Measurements from ENCODE around the gene C9orf43. TPM values are rescaled to one million over a fixed set of nuclear protein-coding genes. Genes with fewer than 3 reads are reported as not detected.

Gene C9orf43
- total RNA-seq, 1 donor = 0.21 TPM

DNA sequence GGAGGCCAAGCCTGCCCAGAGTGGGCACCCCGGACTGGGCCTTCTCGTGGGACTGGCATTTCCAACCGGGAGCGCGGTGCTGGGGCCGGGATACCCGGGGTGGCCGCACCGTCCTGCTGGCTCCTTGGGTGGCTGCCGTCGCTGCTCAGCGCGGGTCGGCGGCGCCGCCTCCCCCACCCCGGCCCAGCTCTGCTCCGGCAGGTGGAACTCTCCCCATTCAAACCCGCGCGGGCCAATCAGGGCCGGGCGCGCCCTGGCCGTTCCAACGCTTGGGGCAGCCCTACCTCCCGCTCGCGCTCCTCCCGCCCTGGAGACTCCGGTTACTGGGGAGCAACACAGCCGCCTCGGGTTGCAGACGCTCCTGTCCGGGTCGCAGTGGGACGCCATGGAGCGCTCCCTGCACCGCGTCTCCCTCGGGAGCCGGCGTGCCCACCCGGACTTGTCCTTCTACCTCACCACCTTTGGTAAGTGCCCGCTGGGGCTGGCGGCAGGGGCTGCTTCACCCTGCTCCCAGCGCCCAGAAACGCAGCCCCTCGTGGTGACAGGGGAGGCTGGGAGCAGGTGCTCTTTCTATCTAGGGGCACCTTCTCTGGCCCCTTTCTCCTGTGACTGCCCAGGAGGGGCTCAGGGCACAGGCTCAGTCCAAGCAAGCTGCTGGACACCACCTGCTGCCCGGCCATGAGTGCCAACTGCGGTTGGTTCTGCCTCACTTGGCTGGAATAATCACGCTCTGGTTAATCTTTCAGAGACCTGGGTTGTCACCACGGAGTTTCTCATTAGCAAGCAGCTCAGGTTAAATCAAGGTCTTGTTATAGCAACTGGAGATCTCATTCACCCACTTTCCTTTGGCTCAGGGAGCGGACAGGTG is 53.1 kb downstream of the C9orf43 start, which contains the start of gene RGS3:
TSS of gene RGS3 (plus strand) at position 310 of the 868 bp plus-strand sequence. CDS start at position 386, 76 bp downstream.
- Histone ChIP-seq H3K9me3 (ENCODE audit: low read depth, low read length) (no peaks in the 10 kb centered on the region), H3K4me3 (ENCODE audit: low read length) (no peak within 1 kb of the TSS), H3K27me3 (ENCODE audit: insufficient read depth, low read length) (no peaks in the 10 kb centered on the region), H3K4me1 (ENCODE audit: insufficient read depth, low read length) (no peaks in the 10 kb centered on the region)

DNA sequence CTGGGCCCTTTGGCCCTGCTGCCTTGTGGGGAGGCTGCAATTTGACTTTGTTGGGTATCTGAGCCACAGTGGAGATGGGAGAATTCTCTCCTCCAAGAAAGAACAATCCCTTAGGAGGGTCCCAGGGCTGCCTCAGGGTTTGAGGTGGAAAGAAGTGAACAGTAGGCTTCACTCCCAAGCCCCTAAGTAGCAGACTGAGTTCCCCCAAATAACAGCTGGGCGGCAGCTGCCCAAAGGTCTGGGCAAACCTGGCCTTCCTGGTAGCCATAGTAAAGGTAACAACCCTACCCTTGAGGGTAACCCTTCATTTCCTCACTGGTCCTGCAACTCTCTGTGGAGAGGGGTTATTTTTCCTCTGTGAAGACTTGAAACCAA is 53.7 kb downstream of the C9orf43 start:
- H3K9me3 ChIP-seq (ENCODE audit: low read depth, low read length) = no peaks in the 10 kb centered on the region
- no peaks in the 10 kb centered on the region for H3K4me1 ChIP-seq (ENCODE audit: insufficient read depth, low read length)
- H3K4me3 ChIP-seq (ENCODE audit: low read length) = no peak overlapping the region
- no peaks in the 10 kb centered on the region for H3K27me3 ChIP-seq (ENCODE audit: insufficient read depth, low read length)

DNA sequence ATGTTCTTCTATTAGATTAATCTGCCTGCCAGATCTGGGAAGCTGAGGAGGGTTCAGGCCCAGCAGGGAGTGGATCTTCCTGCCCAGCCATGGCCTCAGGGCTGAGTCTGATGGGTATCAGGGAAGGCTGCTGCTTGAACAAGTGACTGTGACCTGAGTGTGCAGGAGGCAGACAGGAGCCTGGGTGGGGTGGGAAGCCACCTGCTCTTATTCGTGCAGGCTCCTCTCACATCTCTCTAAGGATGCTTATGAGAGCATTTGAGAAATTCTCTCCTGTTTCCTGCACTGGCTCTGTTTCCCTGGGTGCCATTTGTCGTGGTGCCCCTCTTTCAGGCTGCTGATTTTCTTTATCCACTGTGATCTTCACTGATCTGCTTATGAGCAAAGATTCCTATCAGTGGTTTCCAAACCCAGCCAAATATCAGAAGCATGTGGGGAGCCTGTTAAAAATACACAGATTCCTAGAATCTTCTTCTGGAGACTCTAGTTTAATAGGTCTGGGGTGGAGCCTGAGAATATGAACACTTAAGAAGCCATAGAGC is 55.1 kb downstream of the C9orf43 start:
- no peaks in the 10 kb centered on the region for H3K9me3 ChIP-seq (ENCODE audit: low read depth, low read length)
- H3K4me1 ChIP-seq (ENCODE audit: insufficient read depth, low read length) = no peaks in the 10 kb centered on the region
- no peak overlapping the region for H3K4me3 ChIP-seq (ENCODE audit: low read length)
- H3K27me3 ChIP-seq (ENCODE audit: insufficient read depth, low read length) = no peaks in the 10 kb centered on the region

DNA sequence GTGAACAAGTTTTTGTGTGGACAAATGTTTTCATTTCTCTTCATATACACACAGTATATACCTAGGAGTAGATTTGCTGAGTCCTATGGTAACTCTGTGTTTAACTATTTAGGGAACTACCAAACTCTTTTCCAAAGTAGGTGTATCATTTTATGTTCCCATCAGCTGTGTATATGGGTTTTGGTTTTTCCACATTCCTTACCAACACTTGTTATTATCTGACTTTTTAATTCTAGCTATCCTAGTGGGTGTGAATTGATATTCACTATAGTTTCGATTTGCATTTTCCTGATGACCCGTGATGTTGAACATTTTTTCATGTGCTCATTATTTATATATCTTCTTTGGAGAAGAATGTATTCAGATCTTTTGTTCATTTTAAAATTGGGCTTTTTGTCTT is 56.6 kb downstream of the C9orf43 start:
- no peak overlapping the region for H3K4me3 ChIP-seq (ENCODE audit: low read length)
- H3K27me3 ChIP-seq (ENCODE audit: insufficient read depth, low read length) = no peaks in the 10 kb centered on the region
- H3K4me1 ChIP-seq (ENCODE audit: insufficient read depth, low read length) = no peaks in the 10 kb centered on the region
- H3K9me3 ChIP-seq (ENCODE audit: low read depth, low read length) = no peaks in the 10 kb centered on the region

- no peaks in the 10 kb centered on the region for H3K27me3 ChIP-seq (ENCODE audit: insufficient read depth, low read length)
- no peaks in the 10 kb centered on the region for H3K9me3 ChIP-seq (ENCODE audit: low read depth, low read length)
- no peaks in the 10 kb centered on the region for H3K4me1 ChIP-seq (ENCODE audit: insufficient read depth, low read length)
- no peak overlapping the region for H3K4me3 ChIP-seq (ENCODE audit: low read length)
Measured at GRCh38 chr9:113468716-113469448, 58.3 kb downstream of the C9orf43 start.

DNA sequence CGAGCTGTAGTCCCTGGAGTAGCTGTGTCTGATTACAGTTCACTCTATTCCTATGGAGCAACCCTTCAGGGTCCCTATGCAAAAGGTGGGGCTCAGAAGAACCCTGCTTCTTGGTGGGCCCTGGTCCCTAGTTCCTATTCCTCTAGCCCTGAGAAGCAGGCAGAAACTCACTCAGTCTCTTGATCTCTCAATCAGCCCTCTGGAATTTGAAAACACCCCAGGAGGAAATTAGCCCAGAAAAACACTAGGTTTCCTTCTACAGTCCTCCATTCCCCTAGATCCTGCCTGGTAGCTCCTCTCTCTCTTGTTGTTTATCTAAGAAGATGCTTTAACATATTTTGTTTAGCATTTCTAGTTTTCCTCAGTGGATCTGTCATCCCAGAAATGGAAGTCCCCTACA is 60.6 kb downstream of the C9orf43 start:
- no peaks in the 10 kb centered on the region for H3K4me1 ChIP-seq (ENCODE audit: insufficient read depth, low read length)
- H3K4me3 ChIP-seq (ENCODE audit: low read length) = no peak overlapping the region
- H3K27me3 ChIP-seq (ENCODE audit: insufficient read depth, low read length) = no peaks in the 10 kb centered on the region
- no peaks in the 10 kb centered on the region for H3K9me3 ChIP-seq (ENCODE audit: low read depth, low read length)

DNA sequence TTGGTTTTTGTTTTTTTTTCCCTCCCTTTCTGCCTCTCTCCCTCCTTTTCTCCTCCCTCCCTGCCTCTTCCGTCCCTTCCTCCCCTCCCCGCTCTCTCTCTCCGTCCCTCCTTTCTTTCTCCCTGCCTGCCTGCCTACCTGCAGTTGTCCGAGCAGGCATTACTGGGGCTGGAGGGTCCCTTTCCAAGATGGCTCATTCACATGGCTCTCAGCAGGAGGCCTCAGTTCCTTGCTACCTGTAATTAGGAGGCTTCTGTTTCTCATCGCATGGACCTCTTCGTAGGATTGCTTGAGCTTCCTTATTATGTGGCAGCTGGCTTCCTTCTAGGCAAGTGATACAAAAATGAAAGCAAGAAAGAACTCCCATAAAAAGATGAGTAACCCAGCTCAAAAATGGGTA is 61.0 kb downstream of the C9orf43 start:
- H3K9me3 ChIP-seq (ENCODE audit: low read depth, low read length) = no peaks in the 10 kb centered on the region
- no peaks in the 10 kb centered on the region for H3K4me1 ChIP-seq (ENCODE audit: insufficient read depth, low read length)
- H3K4me3 ChIP-seq (ENCODE audit: low read length) = no peak overlapping the region
- no peaks in the 10 kb centered on the region for H3K27me3 ChIP-seq (ENCODE audit: insufficient read depth, low read length)

DNA sequence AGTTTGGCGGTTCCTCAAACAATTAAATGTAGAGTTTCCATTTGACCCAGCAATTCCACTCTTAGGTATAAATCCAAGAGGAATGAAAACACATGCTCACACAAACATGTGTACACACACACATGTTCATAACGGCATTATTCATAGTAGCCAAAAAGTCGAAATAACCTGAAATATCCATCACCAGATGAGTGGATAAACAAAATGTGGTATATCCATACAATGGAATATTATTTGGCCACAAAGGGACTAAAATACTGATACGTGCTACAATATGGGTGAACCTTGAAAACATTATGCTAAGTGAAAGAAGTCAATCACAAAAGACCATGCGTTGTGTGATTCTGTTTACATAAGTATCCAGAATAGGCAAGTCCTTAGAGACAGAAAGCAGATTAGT is 61.7 kb downstream of the C9orf43 start:
- H3K4me3 ChIP-seq (ENCODE audit: low read length) = no peak overlapping the region
- H3K4me1 ChIP-seq (ENCODE audit: insufficient read depth, low read length) = no peaks in the 10 kb centered on the region
- H3K9me3 ChIP-seq (ENCODE audit: low read depth, low read length) = no peaks in the 10 kb centered on the region
- H3K27me3 ChIP-seq (ENCODE audit: insufficient read depth, low read length) = no peaks in the 10 kb centered on the region

- Histone ChIP-seq H3K27me3 (ENCODE audit: insufficient read depth, low read length) (no peaks in the 10 kb centered on the region), H3K9me3 (ENCODE audit: low read depth, low read length) (no peaks in the 10 kb centered on the region), H3K4me3 (ENCODE audit: low read length) (no peak overlapping the region), H3K4me1 (ENCODE audit: insufficient read depth, low read length) (peaks cover 6% of the 10 kb centered on the region)
Measured at GRCh38 chr9:113474360-113475028, 63.9 kb downstream of the C9orf43 start.

- no peaks in the 10 kb centered on the region for H3K9me3 ChIP-seq (ENCODE audit: low read depth, low read length)
Measured at GRCh38 chr9:113475031-113475430, 64.5 kb downstream of the C9orf43 start.

DNA sequence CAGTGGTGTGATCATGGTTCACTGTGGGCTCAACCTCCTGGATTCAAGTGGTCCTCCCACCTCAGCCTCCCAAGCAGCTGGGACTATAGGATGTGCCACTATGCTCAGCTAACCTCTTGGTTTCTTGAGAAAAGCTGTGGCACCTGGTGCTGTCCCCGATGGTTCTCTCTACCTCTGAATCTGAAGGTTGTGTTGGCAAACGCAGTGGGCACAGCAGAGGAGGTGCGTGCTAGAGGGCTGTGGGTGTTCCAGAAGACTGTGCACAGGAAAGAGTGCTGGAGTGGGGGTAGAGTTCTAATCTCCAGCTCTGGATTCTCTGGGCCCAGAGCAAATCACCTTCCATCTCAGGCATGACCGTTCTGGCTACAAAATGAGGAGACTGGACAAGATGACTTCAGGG is 65.4 kb downstream of the C9orf43 start:
- Histone ChIP-seq H3K9me3 (ENCODE audit: low read depth, low read length) (no peaks in the 10 kb centered on the region), H3K27me3 (ENCODE audit: insufficient read depth, low read length) (no peaks in the 10 kb centered on the region), H3K4me3 (ENCODE audit: low read length) (no peak overlapping the region), H3K4me1 (ENCODE audit: insufficient read depth, low read length) (peaks cover 8% of the 10 kb centered on the region)

More at GRCh38 chr9:113475031-113475430, 64.5 kb downstream of the C9orf43 start:
- no peak overlapping the region for H3K4me3 ChIP-seq (ENCODE audit: low read length)
- H3K27me3 ChIP-seq (ENCODE audit: insufficient read depth, low read length) = no peaks in the 10 kb centered on the region
- peaks cover 8% of the 10 kb centered on the region for H3K4me1 ChIP-seq (ENCODE audit: insufficient read depth, low read length)

DNA sequence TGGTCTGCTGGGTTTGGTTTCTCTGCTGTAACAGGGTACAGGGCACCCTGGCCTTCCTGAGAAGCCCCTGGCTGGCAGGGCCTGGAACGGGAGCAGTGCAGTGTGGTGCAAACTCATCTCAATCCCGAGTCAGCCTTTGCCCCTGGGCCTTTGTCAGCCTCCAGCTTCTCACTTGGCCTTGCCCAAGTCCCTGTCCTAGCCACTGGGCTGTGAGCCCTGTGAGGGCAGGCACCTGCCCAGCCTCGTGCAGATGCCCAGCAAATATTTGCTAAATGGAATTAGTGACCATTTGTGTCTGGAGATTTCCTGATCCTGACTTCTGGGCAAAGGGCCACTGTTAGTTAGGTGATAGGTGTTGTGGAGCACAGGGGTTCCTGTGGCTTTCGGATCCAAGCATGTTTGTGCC is 66.0 kb downstream of the C9orf43 start:
- Histone ChIP-seq H3K9me3 (ENCODE audit: low read depth, low read length) (no peaks in the 10 kb centered on the region), H3K27me3 (ENCODE audit: insufficient read depth, low read length) (no peaks in the 10 kb centered on the region), H3K4me3 (ENCODE audit: low read length) (no peak overlapping the region), H3K4me1 (ENCODE audit: insufficient read depth, low read length) (peaks cover 8% of the 10 kb centered on the region)

- H3K4me3 ChIP-seq (ENCODE audit: low read length) = no peak overlapping the region
- H3K9me3 ChIP-seq (ENCODE audit: low read depth, low read length) = no peaks in the 10 kb centered on the region
- H3K27me3 ChIP-seq (ENCODE audit: insufficient read depth, low read length) = no peaks in the 10 kb centered on the region
- peaks cover 8% of the 10 kb centered on the region for H3K4me1 ChIP-seq (ENCODE audit: insufficient read depth, low read length)
Measured at GRCh38 chr9:113477058-113477457, 66.5 kb downstream of the C9orf43 start.

DNA sequence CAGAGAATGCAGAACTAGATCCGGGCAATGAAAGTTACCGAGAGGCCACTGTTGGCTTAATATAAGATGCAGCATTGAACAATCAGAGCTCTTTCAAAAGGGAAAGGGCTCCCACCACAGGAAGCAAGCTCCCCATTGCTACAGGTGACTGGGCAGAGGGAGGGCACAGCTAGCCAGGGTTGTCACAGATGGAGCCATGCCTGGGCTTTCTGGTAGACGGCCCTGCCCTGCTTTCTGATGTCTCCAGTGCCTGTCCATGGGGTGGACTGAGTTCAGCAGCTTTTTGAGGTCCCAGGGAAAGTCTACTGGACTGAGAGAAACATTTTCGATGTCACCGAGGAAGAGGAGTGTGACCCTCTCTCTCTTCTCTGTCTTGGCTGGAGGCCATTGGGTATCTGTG is 67.1 kb downstream of the C9orf43 start:
- Histone ChIP-seq H3K4me3 (ENCODE audit: low read length) (no peak overlapping the region), H3K4me1 (ENCODE audit: insufficient read depth, low read length) (peaks cover 8% of the 10 kb centered on the region), H3K27me3 (ENCODE audit: insufficient read depth, low read length) (no peaks in the 10 kb centered on the region), H3K9me3 (ENCODE audit: low read depth, low read length) (no peaks in the 10 kb centered on the region)

GRCh38 chr9:113479174-113479621 is 68.7 kb downstream of the C9orf43 start:
- Histone ChIP-seq H3K4me3 (ENCODE audit: low read length) (no peak overlapping the region), H3K9me3 (ENCODE audit: low read depth, low read length) (no peaks in the 10 kb centered on the region), H3K27me3 (ENCODE audit: insufficient read depth, low read length) (no peaks in the 10 kb centered on the region), H3K4me1 (ENCODE audit: insufficient read depth, low read length) (peaks cover 8% of the 10 kb centered on the region)

Data from mononuclear cell (primary cell).